AG04450 (cell line): ENCODE measurements around the gene UBA1. TPM values are rescaled to one million over a fixed set of nuclear protein-coding genes. Genes with fewer than 3 reads are reported as not detected.

Source experiments
- CTCF ChIA-PET: fragments of 300-600, 350-600 bp; formaldehyde crosslinking; extraction: SDS; loops from one replicate; lab custom pipeline; 2022; ENCODE audit warnings: antibody characterized with exemption, inconsistent platforms; lab: Charles Lee
- POLR2A ChIA-PET: fragments of 350-600 bp; formaldehyde crosslinking; extraction: SDS; loops from one replicate; lab custom pipeline; 2021; ENCODE audit warnings: antibody characterized with exemption, inconsistent platforms; lab: Yijun Ruan, JAX
- DNase-seq: peaks from one replicate; pipeline ENCODE4 v3.0.0-alpha.2; 2011; ENCODE audit warnings: low read depth, low spot score
- H3K27ac ChIP-seq: one replicate; pipeline ENCODE4 v1.5.1; 2012; ENCODE audit warnings: low read depth, low read length, control low read depth
- H3K27me3 ChIP-seq: one replicate; pipeline ENCODE4 v1.6.0; 2012; ENCODE audit warnings: low read length; ENCODE audit not compliant: control insufficient read depth, insufficient read depth
- H3K4me3 ChIP-seq: 2 replicates; pipeline ENCODE4 v1.5.1; 2011; ENCODE audit warnings: mild to moderate bottlenecking, low read depth, low read length, control low read depth
- H3K9me3 ChIP-seq: 2 replicates; pipeline ENCODE4 v1.5.1; 2012; ENCODE audit warnings: low read length; ENCODE audit not compliant: control insufficient read depth, insufficient read depth
- CTCF ChIP-seq: IDR thresholded peaks from 2 replicates; pipeline ENCODE4 v1.5.1; 2011; ENCODE audit warnings: low read depth, low read length, control low read depth, inconsistent platforms
- polyA plus RNA-seq: library from polyadenylated mRNA; depleted of rRNA; stranded (reverse); fragments of >200 nt; gene quantifications from 2 replicates; pipeline ENCODE4 v1.2.3, GENCODE V29; 2011

UBA1 gene
- polyA plus RNA-seq, 1 experiment, result 196 TPM

- no peak for DNase-seq
- ChIA-PET CTCF (no interaction called here), POLR2A (interaction anchor here (0.6 kb wide), 2 partner anchors 14 to 18 kb away, joined by 3 read pairs; partner anchors contain the start of gene USP11)
- H3K27me3 ChIP-seq, result no peaks in the 10 kb centered on the region
- TF ChIP-seq CTCF, result no peak
- no peak overlapping the region for H3K4me3 ChIP-seq
- no peaks in the 10 kb centered on the region for H3K9me3 ChIP-seq
- no peak overlapping the region for H3K27ac ChIP-seq
These were observed 20.9 kb downstream of the UBA1 start for GRCh38 chrX:47214435-47215077.

- H3K9me3 ChIP-seq, result no peaks in the 10 kb centered on the region
- H3K4me3 ChIP-seq, result no peak overlapping the region
- H3K27me3 ChIP-seq, result no peaks in the 10 kb centered on the region
- POLR2A ChIA-PET, result no interaction called here
- TF ChIP-seq CTCF, result no peak
- no peak for DNase-seq
- H3K27ac ChIP-seq, result no peak overlapping the region
- CTCF ChIA-PET, result no interaction called here
These were observed 21.8 kb downstream of the UBA1 start for GRCh38 chrX:47215291-47215900.

- ChIA-PET POLR2A (interaction anchor here (1.6 to 2.0 kb wide), 2 partner anchors 17 to 307 kb away, joined by 6 to 14 read pairs; partner anchors contain the start of gene USP11), CTCF (interaction anchor here (1.1 kb wide), 1 partner anchor 168 kb away, joined by 4 read pairs; no protein-coding TSS in a partner anchor)
- DNase-seq, result no peak
- Histone ChIP-seq H3K4me3 (no peak overlapping the region), H3K9me3 (no peaks in the 10 kb centered on the region), H3K27ac (peak overlapping the region; percentile 91), H3K27me3 (no peaks in the 10 kb centered on the region)
- TF ChIP-seq CTCF, result no peak
These were observed 22.8 kb downstream of the UBA1 start for GRCh38 chrX:47216393-47216925.

GRCh38 chrX:47217121-47217851 lies 23.7 kb downstream of the UBA1 start:
- POLR2A ChIA-PET, result interaction anchor here (0.5 to 2.0 kb wide), 9 partner anchors 11 to 433 kb away, joined by 3 to 14 read pairs (median 5); partner anchors contain the start of genes ELK1 and USP11
- no peak for DNase-seq
- Histone ChIP-seq H3K27ac (peak overlapping the region; percentile 91), H3K4me3 (peak overlapping the region; percentile 25), H3K27me3 (no peaks in the 10 kb centered on the region), H3K9me3 (no peaks in the 10 kb centered on the region)
- no peak for TF ChIP-seq CTCF
- CTCF ChIA-PET, result interaction anchor here (1.1 kb wide), 2 partner anchors 167 to 306 kb away, joined by 3 to 4 read pairs; no protein-coding TSS in a partner anchor
